ENCODE measurements around the gene GPLD1. TPM values are rescaled to one million over a fixed set of nuclear protein-coding genes. Genes with fewer than 3 reads are reported as not detected.

Gene GPLD1
- total and polyA plus RNA-seq, 9 of the 15 experiments (the other 6 are each of a cell fraction or from before 2014, with no cell fraction given), result 0.11 to 1.3 (median 0.82) TPM

DNA sequence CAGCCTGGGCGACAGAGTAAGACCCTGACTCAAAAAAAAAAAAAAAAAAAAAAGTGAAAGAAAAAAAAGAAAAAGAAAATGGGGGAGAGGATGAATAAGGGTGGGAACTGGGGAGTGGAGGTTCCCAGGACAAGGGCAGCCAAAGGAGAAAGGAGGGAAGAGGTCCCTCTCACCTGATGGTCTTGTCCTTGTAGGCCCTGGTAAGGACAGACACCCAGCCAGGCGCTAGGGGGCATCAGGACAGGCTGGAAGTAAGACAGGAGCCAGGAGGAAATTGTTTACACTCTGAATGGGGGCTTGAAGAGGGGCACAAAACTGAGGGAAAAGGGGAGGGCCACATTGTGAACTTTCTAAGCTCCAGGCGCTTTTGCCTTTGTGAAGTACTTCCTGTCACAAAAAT, 3.1 kb upstream of the GPLD1 start (continued):
- TF ChIP-seq PPARD (CRISPR knock-in tag; IDR thresholded peaks at IDR 0.05), result no peak
- peak; percentile 35; the same call in 1 of the 2 replicates for TF ChIP-seq ZBTB7A (IDR thresholded peaks at IDR 0.05; ENCODE audit: borderline replicate concordance, control insufficient read depth, low read depth, low read length)

DNA sequence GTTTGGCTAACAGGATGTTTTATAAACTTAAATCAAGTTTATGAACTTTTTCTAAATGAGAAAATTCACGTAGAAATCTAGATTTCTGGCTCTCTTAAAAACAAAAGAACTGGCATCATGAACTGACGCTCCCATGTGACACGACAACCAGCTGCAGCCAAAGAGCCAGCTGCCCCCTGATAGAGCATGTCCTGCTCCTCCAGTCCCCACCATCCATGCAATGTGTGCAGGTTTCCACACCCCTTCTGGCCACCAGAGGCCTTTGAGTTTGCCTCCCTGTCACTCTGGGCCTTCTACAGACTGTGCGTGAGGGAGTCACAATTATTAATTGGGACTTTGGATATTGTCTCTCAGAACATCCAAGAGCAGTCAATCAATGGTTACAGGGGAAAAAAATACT, 1.6 kb upstream of the GPLD1 start:
- ATAC-seq, result no peak
- Histone ChIP-seq H3K36me3 (ENCODE audit: control insufficient read depth, insufficient read depth, low read length) (no peaks in the 10 kb centered on the region), H2AFZ (ENCODE audit: low read depth, low read length) (no peak overlapping the region), H4K20me1 (replicated peaks; ENCODE audit: control insufficient read depth, insufficient read depth, low read length) (no peaks in the 10 kb centered on the region), H3K79me2 (ENCODE audit: control insufficient read depth, insufficient read depth, low read length) (no peaks in the 10 kb centered on the region; the same call in 2 of the 3 replicates), H3K9ac (ENCODE audit: insufficient read depth in 1 of 2, low read depth in 2 of 2, low read length in 2 of 2) (no peak overlapping the region), H3K4me2 (ENCODE audit: insufficient read depth, low read length) (no peak overlapping the region), H3K9me3 (replicated peaks; ENCODE audit: control insufficient read depth, insufficient read depth, low read depth, low read length) (no peaks in the 10 kb centered on the region; the same call in 1 of the 2 replicates), H3K27ac (ENCODE audit: extremely low read depth, low read depth, low read length) (no peak overlapping the region), H3K9me1 (ENCODE audit: control insufficient read depth, insufficient read depth, low read length) (no peaks in the 10 kb centered on the region), H3K4me1 (replicated peaks in 1 of 2; ENCODE audit: control insufficient read depth in 2 of 2, insufficient read depth in 2 of 2, low read length in 2 of 2) (peaks cover 16 to 20% of the 10 kb centered on the region in 2 experiments; a peak in 4 of 5 replicates), H3K27me3 (ENCODE audit: control insufficient read depth in 2 of 2, insufficient read depth in 2 of 2, low read length in 2 of 2) (no peaks in the 10 kb centered on the region; a peak in 1 of 5 replicates), H3K4me3 (no peak overlapping the region)
- in situ Hi-C loops (cut with MboI), result no loop called here
- CTCF ChIA-PET (ENCODE audit: low intra/inter-chr PET ratio), result no interaction called here
- no peak for DNase-seq (ENCODE audit: extremely low read depth in 1 of 4, low spot score in 3 of 4)
- POLR2A ChIA-PET, result interaction anchor here (1.2 kb wide), 1 partner anchor 31 kb away, joined by 3 read pairs; no protein-coding TSS in a partner anchor
- TF ChIP-seq NCOA4 (IDR thresholded peaks at IDR 0.05; ENCODE audit: partially characterized antibody), result no peak
- TF ChIP-seq, protein P1, sequence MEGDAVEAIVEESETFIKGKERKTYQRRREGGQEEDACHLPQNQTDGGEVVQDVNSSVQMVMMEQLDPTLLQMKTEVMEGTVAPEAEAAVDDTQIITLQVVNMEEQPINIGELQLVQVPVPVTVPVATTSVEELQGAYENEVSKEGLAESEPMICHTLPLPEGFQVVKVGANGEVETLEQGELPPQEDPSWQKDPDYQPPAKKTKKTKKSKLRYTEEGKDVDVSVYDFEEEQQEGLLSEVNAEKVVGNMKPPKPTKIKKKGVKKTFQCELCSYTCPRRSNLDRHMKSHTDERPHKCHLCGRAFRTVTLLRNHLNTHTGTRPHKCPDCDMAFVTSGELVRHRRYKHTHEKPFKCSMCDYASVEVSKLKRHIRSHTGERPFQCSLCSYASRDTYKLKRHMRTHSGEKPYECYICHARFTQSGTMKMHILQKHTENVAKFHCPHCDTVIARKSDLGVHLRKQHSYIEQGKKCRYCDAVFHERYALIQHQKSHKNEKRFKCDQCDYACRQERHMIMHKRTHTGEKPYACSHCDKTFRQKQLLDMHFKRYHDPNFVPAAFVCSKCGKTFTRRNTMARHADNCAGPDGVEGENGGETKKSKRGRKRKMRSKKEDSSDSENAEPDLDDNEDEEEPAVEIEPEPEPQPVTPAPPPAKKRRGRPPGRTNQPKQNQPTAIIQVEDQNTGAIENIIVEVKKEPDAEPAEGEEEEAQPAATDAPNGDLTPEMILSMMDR (IDR thresholded peaks at IDR 0.05 in 2 of 3, conservative IDR thresholded peaks at IDR 0.05 in 1 of 3; ENCODE audit: insufficient read depth in 2 of 3, low read depth in 1 of 3, low read length in 3 of 3), result peak in 2 of 3 experiments; percentile 9; a peak in 1 of 6 replicates
- 67% methylated on average over 4 of the region's 4 CpGs for whole genome bisulfite sequencing (ENCODE audit: insufficient coverage, low coverage, missing lambda C conversion rate)
- BruUV-seq (replicated peaks), result no TSS peak
- FAIRE-seq, result no peak
- intact Hi-C loops (cut with micrococcal nuclease), result no loop called here
